Frontal cortex (tissue), 4 donors: Measurements from ENCODE around the gene FAM110A. TPM values are rescaled to one million over a fixed set of nuclear protein-coding genes. Genes with fewer than 3 reads are reported as not detected.
"Not testable (repeated sequence)": the region's sequence is repeated elsewhere in the genome, so short reads cannot be mapped to it uniquely, and the experiment has no call there.

Experiments
- DNase-seq, 2 donors: peaks; one replicate each; pipeline ENCODE4 v3.0.0; 2012; ENCODE audit warnings: low spot score in 2 of 2
- FAIRE-seq: peaks from 2 replicates; lab custom pipeline; 2012; peaks lifted over from hg19 to GRCh38; lab: Jason Lieb, UNC
- total RNA-seq: library from RNA; depleted of rRNA; stranded (reverse); fragments of >200 nt; gene quantifications from one replicate; pipeline ENCODE4 v1.2.3, GENCODE V29; 2014
- donor health status: control.
- donor health status: control.
- donor health status: control.

The FAM110A gene
- total RNA-seq, 1 donor from 2014 or later, result 8.6 TPM

DNA sequence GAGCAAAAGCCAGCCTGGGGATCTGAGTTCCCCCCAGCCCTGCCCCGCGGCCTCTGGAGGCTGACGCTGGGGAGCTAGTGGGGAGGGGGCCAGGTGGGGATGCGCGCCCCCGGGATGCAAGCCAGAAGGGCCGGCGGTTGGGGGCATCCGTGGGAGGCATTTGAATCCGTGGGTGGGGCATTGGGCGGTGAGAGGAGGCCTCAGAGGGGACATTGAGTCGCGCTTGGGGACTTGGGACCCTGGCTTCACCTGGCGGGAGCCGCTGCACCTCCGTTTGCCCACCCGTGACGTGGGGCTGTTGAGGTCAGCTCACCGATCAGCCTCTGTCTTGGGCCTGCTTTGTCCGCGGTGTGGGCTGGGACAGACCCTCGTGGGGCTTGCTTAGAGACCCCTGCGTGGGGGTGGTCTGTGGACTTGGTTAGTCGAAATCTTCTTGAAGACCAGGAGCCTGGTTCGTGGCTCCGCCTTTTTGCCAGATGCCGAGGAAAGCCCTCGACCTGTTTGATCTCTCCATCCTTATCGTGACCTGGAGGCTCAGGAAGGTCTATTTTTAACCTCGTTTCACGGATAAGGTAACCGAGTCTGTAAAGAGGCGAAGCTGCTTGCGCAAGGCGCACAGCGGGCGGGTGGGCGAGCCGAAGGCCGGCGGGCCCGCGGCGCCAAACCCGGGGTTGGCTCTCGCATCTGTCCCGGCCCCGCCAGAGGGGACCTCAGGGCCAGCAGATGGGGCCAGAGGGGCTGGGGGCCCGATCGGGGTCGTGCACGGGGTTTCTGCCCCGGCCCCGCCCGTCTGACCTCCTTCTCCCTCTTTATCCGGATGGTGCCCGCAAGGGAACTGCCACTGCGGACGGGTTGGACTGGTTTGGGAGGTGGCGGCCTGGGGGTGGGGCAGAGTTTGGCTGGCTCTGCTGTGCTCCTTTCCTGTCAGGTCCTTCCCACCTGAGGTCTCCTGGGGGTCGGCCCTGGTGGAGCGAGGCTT lies 8.3 kb downstream of the FAM110A start:
- FAIRE-seq (no peak), DNase-seq (peak in 1 of 2 donors; percentile 26)

DNA sequence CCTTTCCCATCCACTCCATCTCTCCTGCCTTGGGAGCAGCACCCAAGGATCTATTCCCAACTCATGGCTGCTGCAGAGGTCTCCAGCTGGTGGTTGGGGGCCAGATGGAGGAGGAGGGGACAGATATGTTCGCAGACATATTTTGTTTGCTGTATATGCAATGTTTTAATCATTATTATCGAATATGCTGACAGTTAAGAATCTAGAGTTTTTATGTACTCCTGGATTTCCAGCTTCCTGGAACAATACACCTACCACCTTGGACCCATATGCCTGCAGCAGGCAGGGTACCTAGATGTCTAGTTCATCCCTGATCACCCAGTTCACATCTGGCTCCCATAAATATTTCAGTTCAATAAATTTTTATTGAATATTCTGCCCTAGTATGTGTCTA lies 9.0 kb downstream of the FAM110A start:
- no peak for FAIRE-seq
- DNase-seq, result peak in 1 of 2 donors; percentile 17

GRCh38 chr20:843912-844311 lies 10.4 kb downstream of the FAM110A start:
- DNase-seq (peak in 1 of 2 donors; percentile 15), FAIRE-seq (no peak)

DNA sequence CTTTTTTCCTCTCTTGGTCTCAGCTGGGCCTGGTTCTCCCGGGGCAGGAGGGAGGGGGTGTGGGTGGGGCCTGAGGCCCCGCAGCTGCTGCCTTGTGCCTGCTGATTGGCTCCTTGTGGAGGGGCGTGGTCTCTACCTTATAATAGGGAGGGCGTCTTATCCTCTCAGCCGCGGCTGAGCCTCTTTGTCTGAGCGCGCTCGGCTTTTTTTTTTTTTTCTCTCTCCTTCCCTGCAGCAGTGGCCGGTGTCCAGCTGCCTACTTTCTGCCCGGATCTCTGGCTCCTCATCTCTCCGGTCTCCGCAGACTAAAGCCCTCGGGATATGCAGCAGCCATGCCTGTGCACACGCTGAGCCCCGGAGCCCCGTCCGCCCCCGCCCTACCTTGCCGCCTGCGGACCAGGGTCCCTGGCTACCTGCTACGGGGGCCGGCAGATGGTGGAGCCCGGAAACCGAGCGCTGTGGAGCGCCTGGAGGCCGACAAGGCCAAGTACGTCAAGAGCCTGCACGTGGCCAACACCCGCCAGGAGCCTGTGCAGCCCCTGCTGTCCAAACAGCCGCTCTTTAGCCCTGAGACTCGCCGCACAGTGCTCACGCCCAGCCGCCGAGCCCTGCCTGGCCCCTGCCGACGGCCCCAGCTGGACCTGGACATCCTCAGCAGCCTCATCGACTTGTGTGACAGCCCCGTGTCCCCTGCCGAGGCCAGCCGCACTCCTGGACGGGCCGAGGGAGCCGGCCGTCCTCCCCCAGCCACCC lies 11.1 kb downstream of the FAM110A start:
- DNase-seq (peak; percentile 92 to 97), FAIRE-seq (no peak)

GRCh38 chr20:845226-845868 lies 11.8 kb downstream of the FAM110A start:
- peak in 1 of 2 donors; percentile 26 for DNase-seq
- no peak for FAIRE-seq

DNA sequence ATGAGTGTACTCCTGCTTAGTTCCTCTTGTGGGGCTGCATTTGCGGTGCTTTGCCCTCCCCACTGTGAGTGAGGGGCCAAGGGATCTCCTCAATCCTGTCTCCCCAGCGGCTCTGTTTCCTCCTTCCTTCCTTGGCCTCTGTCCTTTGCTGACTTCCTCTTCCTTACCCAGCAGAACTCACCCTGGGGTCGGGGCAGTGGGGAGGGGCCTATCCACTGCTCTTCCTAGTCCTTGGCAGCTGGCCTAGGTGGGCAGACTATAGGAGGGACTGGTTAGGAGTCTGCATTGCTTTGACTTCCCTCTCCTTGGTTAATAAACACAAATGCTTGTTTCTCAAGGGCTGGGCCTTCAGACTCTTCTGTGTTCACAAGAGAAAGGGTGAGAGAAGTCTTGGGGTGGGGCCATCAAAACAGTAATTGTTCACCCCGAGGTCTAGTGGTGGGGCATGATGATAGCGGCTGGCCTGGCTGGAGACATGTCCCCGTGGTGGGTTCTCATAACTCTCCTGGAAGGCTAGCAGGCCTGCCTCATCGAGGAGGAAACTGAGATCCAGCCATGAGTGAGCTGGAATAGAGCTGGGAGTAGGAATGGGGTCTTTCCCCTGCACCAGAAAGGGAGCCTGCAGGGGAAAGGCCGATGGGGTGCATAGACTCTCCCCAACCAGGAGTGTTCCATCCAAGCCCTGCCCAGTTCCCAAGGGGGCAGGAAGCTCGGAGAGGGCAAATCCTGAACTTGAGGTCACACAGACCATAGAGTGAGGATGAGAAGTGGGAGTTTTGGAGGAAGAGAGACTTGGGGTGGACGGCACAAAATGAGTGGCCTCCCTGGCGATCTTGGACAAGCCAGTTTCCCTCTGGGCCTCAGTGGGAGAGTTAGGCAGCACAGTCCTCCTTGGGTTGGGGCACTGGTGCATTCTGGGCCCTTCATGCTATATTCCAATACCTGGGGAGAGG lies 12.7 kb downstream of the FAM110A start:
- DNase-seq, result peak in 1 of 2 donors; percentile 30
- FAIRE-seq, result no peak

GRCh38 chr20:846894-847278 lies 13.4 kb downstream of the FAM110A start:
- no peak for FAIRE-seq
- no peak for DNase-seq

DNA sequence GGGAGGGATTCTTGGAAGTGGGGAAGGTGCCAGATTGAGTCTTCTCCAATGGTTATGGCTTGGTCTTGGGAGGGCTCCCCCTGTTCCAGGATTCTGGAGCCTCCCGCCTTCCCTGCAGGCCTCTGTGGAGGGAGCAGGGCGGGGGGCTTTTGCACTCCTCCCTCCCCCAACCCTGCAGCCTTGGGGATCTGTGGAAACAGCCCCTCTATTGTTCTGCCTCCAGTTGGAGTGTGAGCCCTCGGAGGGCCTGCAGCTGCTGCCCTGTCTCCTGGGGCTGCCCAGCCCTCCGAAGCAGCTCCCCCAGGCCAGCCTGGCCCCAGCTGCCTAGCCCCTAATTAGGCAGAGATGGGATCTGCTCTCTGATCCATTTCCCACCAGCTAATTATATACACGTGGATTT lies 14.7 kb downstream of the FAM110A start:
- no peak for DNase-seq
- no peak for FAIRE-seq

- DNase-seq, FAIRE-seq: not testable (repeated sequence)
Observed at GRCh38 chr20:848731-849130, 15.2 kb downstream of the FAM110A start.

- DNase-seq, result no peak
- FAIRE-seq, result no peak
Observed at GRCh38 chr20:853406-853996, 20.0 kb downstream of the FAM110A start.

DNA sequence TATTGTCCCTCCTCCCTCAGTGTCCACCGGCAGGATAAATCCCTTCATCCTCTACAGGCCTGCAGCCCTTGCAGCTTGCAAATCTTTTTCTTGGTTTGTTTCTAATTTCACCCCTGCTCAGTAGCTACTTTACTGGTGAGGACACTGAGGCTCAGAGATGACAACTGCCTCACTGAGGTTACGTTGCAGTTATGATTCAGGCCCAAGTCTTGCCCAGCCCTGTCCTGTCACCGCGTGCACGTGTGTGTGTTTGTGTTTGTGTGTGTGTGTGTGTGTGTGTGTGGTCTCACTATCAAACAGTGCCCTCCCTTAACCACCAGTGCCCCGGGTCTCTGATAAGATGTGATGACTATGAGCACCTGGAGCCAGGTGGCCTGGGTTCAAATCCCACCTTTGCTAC lies 21.1 kb downstream of the FAM110A start:
- FAIRE-seq (no peak), DNase-seq (no peak)

- no peak for FAIRE-seq
- no peak for DNase-seq
Observed at GRCh38 chr20:855466-856360, 22.2 kb downstream of the FAM110A start.

DNA sequence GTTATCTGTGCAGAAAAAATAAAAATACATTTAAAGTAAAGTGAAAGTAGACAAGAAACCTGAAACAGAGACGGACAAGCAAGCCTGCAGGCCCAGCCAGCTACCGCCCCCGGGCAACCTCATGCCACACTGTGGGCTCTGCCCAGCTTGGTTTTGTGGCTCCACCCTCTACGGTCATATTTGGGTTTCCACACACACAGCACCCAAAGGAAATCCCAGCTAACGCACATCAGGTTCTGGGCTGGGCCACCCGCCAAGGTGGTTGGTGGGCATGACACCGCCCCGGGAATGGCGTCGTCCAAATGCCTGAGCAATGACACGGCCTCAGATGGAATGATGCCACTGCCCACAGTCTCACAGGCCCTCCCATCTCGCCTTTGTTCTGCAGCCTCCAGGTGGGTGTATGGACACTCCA lies 22.9 kb downstream of the FAM110A start:
- DNase-seq (no peak), FAIRE-seq (no peak)

- FAIRE-seq (no peak), DNase-seq (no peak)
Observed at GRCh38 chr20:858011-858410, 24.5 kb downstream of the FAM110A start.

GRCh38 chr20:859751-860231 lies 26.3 kb downstream of the FAM110A start:
- DNase-seq (no peak), FAIRE-seq (no peak)

DNA sequence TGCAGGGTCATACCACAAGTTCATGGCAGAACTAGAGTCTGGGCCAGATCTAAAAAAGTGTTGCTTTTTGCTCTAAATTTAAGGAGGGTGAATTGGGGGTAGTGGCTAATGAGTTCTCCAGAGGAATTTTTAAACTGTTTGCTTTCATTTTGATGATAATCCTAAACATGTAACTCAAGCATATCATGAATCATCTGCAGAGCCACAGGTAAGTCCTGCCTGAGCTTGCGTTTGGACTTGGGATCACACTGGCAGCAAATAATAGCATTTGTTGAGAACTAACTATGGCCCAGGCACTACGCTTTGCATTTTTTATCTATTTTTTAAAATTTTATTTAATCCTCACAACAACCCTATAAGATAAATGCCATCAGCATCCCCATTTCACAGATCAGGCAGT lies 27.4 kb downstream of the FAM110A start:
- FAIRE-seq (no peak), DNase-seq (no peak)

GRCh38 chr20:865440-865839 lies 31.9 kb downstream of the FAM110A start:
- FAIRE-seq, result no peak
- DNase-seq, result no peak

GRCh38 chr20:868279-868678 lies 34.8 kb downstream of the FAM110A start:
- DNase-seq (no peak), FAIRE-seq (no peak)
